ENCODE data around the gene PRSS53. TPM values are rescaled to one million over a fixed set of nuclear protein-coding genes. Genes with fewer than 3 reads are reported as not detected.
"Not testable (repeated sequence)": the region's sequence is repeated elsewhere in the genome, so short reads cannot be mapped to it uniquely, and the experiment has no call there.

The PRSS53 gene
- total RNA-seq, 1 experiment from 2014 or later = 3.4 TPM

- H3K36me3 ChIP-seq (ENCODE audit: control insufficient read depth, insufficient read depth, low read length); ATAC-seq; in situ Hi-C loops (cut with HindIII; ENCODE audit: low pct_unique_long_range_greater_than_20kb, low sequenced_read_pairs); H3K4me1 ChIP-seq (ENCODE audit: control insufficient read depth, insufficient read depth, low read length); H3K9me3 ChIP-seq (ENCODE audit: control insufficient read depth, insufficient read depth, low read depth, low read length); BruUV-seq (replicated peaks); H3K4me3 ChIP-seq (ENCODE audit: low read depth in 2 of 2, low read length in 2 of 2); H3K27me3 ChIP-seq (ENCODE audit: control insufficient read depth, insufficient read depth, low read length); intact Hi-C loops (cut with micrococcal nuclease; ENCODE audit: unreplicated experiment); DNase-seq (ENCODE audit: low read depth, low spot score); H3K27ac ChIP-seq (ENCODE audit: low read length): not testable (repeated sequence)
- CTCF ChIA-PET = interaction anchor here (0.6 to 1.0 kb wide), 2 partner anchors 106 to 232 kb away, joined by 3 to 4 read pairs; no protein-coding TSS in a partner anchor
- POLR2A ChIA-PET = interaction anchor here (0.7 to 1.0 kb wide), 2 partner anchors 16 to 683 kb away, joined by 10 to 11 read pairs; partner anchors contain the start of gene KAT8
Observed at GRCh38 chr16:31100876-31101641, 12.3 kb upstream of the PRSS53 start.

- no peak for DNase-seq (ENCODE audit: low read depth, low spot score)
- peaks cover 3% of the 10 kb centered on the region; the same call in 1 of the 2 replicates for H3K4me1 ChIP-seq (ENCODE audit: control insufficient read depth, insufficient read depth, low read length)
- intact Hi-C loops (cut with micrococcal nuclease; ENCODE audit: unreplicated experiment) (loop anchor here (5.0 to 10.0 kb wide), 3 partner anchors 65 to 148 kb away; partner anchors contain the start of genes HSD3B7 and STX4), in situ Hi-C loops (cut with HindIII; ENCODE audit: low pct_unique_long_range_greater_than_20kb, low sequenced_read_pairs) (no loop called here)
- no peak for ATAC-seq
- TF ChIP-seq CTCF (IDR thresholded peaks at IDR 0.05) (no peak), REST (IDR thresholded peaks at IDR 0.05; ENCODE audit: insufficient read depth in 1 of 2, low read depth in 2 of 2, low read length in 1 of 2) (no peak), SIN3A (IDR thresholded peaks at IDR 0.05; ENCODE audit: borderline replicate concordance, insufficient read depth, low read depth, low read length) (no peak), POLR2AphosphoS5 (IDR thresholded peaks at IDR 0.05; ENCODE audit: low read depth, low read length) (no peak), TCF7L2 (IDR thresholded peaks at IDR 0.05; ENCODE audit: low read depth, low read length) (no peak)
- H3K27ac ChIP-seq (ENCODE audit: low read length) = no peak overlapping the region
- no TSS peak for BruUV-seq (replicated peaks)
- H3K9me3 ChIP-seq (ENCODE audit: control insufficient read depth, insufficient read depth, low read depth, low read length) = no peaks in the 10 kb centered on the region
- no peaks in the 10 kb centered on the region for H3K27me3 ChIP-seq (ENCODE audit: control insufficient read depth, insufficient read depth, low read length)
- CTCF ChIA-PET = interaction anchor here (1.0 kb wide), 1 partner anchor 233 kb away, joined by 3 read pairs; no protein-coding TSS in a partner anchor
- no peaks in the 10 kb centered on the region for H3K36me3 ChIP-seq (ENCODE audit: control insufficient read depth, insufficient read depth, low read length)
- no peak overlapping the region for H3K4me3 ChIP-seq (ENCODE audit: low read depth in 2 of 2, low read length in 2 of 2)
- POLR2A ChIA-PET = interaction anchor here (1.0 kb wide), 1 partner anchor 17 kb away, joined by 10 read pairs; the partner anchor contains the start of gene KAT8
Observed at GRCh38 chr16:31099860-31100638, 11.3 kb upstream of the PRSS53 start.
